GM19438 (cell line): Measurements from ENCODE around the gene TMEM44.
"Not testable (repeated sequence)": the region's sequence is repeated elsewhere in the genome, so short reads cannot be mapped to it uniquely, and the experiment has no call there.

Experiments
- ATAC-seq: cut with Tn5 transposase; IDR thresholded peaks from one replicate; pipeline ENCODE4 v1.9.1; 2021; ENCODE audit warnings: low read depth; ENCODE audit not compliant: unreplicated experiment

The TMEM44 gene

GRCh38 chr3:194560047-194560446 lies 73.2 kb downstream of the TMEM44 start:
- ATAC-seq = no peak

- no peak for ATAC-seq
Measured at GRCh38 chr3:194559530-194559929, 73.7 kb downstream of the TMEM44 start.

- peak; percentile 61 for ATAC-seq
Measured at GRCh38 chr3:194556086-194557056, 76.8 kb downstream of the TMEM44 start.

DNA sequence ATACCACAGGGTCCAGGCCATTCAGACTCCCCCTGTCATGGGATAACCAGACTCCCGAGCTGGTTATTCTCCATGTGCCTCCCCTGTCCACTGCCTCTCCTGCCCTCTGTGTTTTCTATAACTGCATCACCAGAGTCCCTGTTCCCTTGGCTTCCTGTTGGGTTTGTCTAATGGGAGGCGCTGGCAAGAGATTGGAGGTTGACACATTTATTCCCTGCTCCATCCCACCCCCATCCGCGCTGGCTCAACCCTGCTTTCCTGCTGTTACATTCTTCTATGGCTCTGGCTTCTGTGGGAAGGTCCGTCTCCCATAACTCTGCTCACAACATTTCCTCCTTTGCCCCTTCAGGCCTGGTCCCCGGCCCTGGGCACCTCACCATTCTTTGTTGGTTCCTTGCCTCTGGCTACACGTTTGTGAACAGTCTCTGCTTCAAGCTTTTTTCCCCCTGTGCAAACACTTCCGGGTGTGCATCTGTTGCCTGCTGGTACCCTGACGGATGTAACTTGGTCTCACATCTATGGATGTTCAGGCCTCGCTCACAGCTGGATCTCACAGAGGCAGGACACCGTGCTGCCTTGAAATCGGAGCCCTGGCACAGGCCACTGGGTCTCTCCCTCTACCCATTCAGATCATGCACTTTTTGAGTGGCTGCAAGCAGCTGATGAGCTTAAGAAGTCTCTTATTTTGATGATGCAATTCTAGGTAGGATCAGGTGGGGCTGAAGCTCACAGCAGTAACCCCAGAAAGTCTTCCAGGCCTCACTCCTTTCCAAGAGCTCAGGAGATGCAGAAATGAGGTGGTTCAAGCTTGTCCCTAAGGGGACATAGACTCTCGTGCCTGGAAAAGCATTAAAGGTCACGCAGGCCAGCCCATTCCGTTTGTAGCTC lies 77.8 kb downstream of the TMEM44 start:
- no peak for ATAC-seq

- no peak for ATAC-seq
Measured at GRCh38 chr3:194554473-194555123, 78.6 kb downstream of the TMEM44 start.

DNA sequence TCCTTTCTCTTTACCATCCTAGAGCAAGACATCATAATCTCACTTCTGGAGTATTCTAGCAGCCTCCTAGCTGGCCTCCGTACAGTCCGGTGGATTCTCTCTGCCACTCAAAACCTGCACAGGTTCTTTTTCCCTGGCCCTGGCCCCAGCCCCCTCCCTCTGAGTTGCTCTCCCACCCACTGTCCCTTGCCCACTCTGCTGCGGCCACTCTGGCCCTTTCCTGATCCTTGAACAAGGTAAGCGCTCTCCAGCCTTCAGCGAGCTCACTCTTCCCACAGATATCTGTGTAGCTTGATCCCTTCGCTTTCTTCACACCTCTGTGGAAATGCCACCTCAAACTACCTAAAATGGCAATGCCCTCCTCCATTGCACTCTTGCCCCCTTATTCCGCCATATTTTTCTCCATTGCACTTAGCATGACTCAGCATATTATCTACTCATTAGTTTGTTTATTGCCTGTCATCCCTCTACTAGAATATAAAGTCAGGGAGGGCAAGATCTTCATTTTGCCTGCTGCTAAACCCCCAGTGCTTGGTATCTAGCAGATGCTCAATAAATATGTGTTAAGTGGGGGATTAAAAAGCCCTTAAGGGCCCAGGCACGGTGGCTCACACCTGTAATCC lies 80.8 kb downstream of the TMEM44 start:
- ATAC-seq = no peak

GRCh38 chr3:194549853-194550252 lies 83.4 kb downstream of the TMEM44 start:
- no peak for ATAC-seq

GRCh38 chr3:194548346-194549321 lies 84.6 kb downstream of the TMEM44 start:
- ATAC-seq = no peak

GRCh38 chr3:194547042-194547441 lies 86.2 kb downstream of the TMEM44 start:
- ATAC-seq = no peak

DNA sequence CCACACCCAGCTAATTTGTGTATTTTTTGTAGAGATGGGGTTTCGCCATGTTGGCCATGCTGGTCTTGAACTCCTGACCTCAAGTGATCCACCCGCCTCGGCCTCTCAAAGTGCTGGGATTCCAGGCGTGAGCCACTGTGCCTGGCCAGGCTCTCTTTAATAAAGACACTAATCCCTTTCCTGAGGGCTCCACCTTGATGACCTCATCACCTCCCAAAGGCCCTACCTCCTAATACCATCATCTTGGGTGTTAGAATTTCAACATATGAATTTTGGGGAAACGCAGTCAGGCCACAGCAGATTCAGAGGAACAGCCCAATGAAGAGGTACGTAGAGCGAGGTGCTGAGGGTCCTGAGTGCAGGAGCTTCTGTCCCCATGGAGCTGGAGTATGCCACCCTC lies 87.7 kb downstream of the TMEM44 start:
- not testable (repeated sequence) for ATAC-seq

- no peak for ATAC-seq
Measured at GRCh38 chr3:194543550-194543949, 89.7 kb downstream of the TMEM44 start.

- ATAC-seq = no peak
Measured at GRCh38 chr3:194541483-194541882, 91.7 kb downstream of the TMEM44 start.

- ATAC-seq = no peak
Measured at GRCh38 chr3:194540274-194540905, 92.8 kb downstream of the TMEM44 start.

GRCh38 chr3:194539498-194539897 lies 93.7 kb downstream of the TMEM44 start:
- ATAC-seq = no peak

DNA sequence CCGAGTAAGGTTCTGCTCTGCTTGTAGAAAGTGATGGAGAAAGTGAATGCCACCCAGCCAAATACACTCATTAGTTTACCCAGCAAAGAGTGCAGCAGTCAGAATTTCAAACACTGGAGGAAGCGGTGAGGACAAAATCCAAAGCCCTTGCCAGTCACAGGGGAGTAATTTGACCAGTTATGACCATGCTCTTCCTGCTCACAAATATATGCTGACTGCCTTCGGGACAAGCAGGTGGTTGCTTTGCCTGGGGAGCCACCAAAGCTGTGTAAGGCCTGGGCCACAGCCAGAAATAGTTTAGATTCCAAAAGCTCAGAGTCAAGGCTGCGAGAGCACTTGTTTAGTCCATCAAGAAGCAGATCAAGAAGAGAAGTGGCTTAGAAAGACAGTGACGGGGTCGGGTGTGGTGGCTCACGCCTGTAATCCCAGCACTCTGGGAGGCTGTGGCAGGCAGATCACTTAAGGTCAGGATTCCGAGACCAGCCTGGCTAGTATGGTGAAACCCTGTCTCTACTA lies 95.4 kb downstream of the TMEM44 start:
- ATAC-seq = no peak
